Right lobe of liver (tissue), 6 donors: ENCODE data around the gene IGSF21. TPM values are rescaled to one million over a fixed set of nuclear protein-coding genes. Genes with fewer than 3 reads are reported as not detected.
A peak's percentile ranks its signal among the peaks of the same experiment; 100 is the strongest.

Source experiments
- ATAC-seq, 4 donors: fragments of 200-7000 bp; cut with Tn5 transposase; one replicate each; pipeline ENCODE4 v1.9.1; 2020; ENCODE audit warnings: mild to moderate bottlenecking in 4 of 4, moderate library complexity in 4 of 4
- DNase-seq, 3 donors: peaks; one replicate each; pipeline ENCODE4 v3.0.0-alpha.2; 2020
- H3K27ac ChIP-seq, 3 donors: fragments of 200-600 bp; one replicate each; pipeline ENCODE4 v1.8.0; 2022
- H3K27me3 ChIP-seq, 2 donors: fragments of 200-600 bp; one replicate each; pipeline ENCODE4 v1.8.0; 2022
- H3K36me3 ChIP-seq, 4 donors: fragments of 200-600 bp; sonication (generic) in 1 of 4; one replicate each; pipeline versions ENCODE4 v1.5.1 to v1.8.0; 2017 to 2022; ENCODE audit warnings: control low read depth in 1 of 4
- H3K4me1 ChIP-seq, 4 donors: fragments of 200-600 bp; sonication (generic) in 1 of 4; one replicate each; pipeline versions ENCODE4 v1.5.1 to v1.8.0; 2017 to 2022; ENCODE audit warnings: control low read depth in 1 of 4
- H3K4me3 ChIP-seq, 3 donors: fragments of 200-600 bp; one replicate each; pipeline ENCODE4 v1.8.0; 2022
- H3K9me3 ChIP-seq, 4 donors: fragments of 200-600 bp; sonication (generic) in 1 of 4; one replicate each; pipeline versions ENCODE4 v1.5.1 to v1.8.0; 2017 to 2022; ENCODE audit warnings: control low read depth in 1 of 4
- POLR2A ChIP-seq: fragments of 450-650 bp; IDR thresholded peaks from one replicate; pipeline ENCODE4 v1.6.1; 2017; ENCODE audit warnings: antibody characterized with exemption, mild to moderate bottlenecking
- WGBS: methylation state at CpG from one replicate; pipeline ENCODE4 v1.1.6; 2018; ENCODE audit warnings: low coverage, low lambda C conversion rate; ENCODE audit not compliant: insufficient coverage; ENCODE audit errors: missing lambda C conversion rate; 5-methylcytosine and 5-hydroxymethylcytosine counted together
- intact Hi-C, 2 donors: fragments of 100-400 bp; cut with DNase I; formaldehyde crosslinking; loops; one replicate each; pipeline versions ENCODE4 v1.11.2 to v1.14.1; 2022
- total RNA-seq, 6 experiments: library from RNA; depleted of rRNA in 2 of 6; stranded (reverse); fragments of >200 nt in 2 of 6; fragmentation: NEBNext Ultra II Directional in 3 of 6; extraction: Animal tissue kit (Norgen Biotek cat#: 25700) in 3 of 6; gene quantifications; one replicate each; pipeline versions ENCODE4 v1.1.0 to v1.2.4, GENCODE V29; 2016 to 2023
- TF ChIP-seq, protein P1 (sequence below), 4 donors: fragments of 200-600 bp in 3 of 4; fragments of 450-650 bp in 1 of 4; IDR thresholded peaks; one replicate each; pipeline versions ENCODE4 v1.5.1 to v1.8.0; 2016 to 2022; ENCODE audit warnings: antibody characterized with exemption in 4 of 4, mild to moderate bottlenecking in 2 of 4
- donor health status: DM: no; HTN: yes; CAD: no.
- donor health status: DM: no; HTN: no; CAD: no.
- donor health status: DM: no; HTN: no; CAD: no.
- donor health status: DM: no; HTN: yes; CAD: no.
- donor health status: DM: no; HTN: yes; CAD: no.

Gene IGSF21
- total RNA-seq, 6 experiments from 2014 or later: 0.34 to 2.0 (median 0.71) TPM

DNA sequence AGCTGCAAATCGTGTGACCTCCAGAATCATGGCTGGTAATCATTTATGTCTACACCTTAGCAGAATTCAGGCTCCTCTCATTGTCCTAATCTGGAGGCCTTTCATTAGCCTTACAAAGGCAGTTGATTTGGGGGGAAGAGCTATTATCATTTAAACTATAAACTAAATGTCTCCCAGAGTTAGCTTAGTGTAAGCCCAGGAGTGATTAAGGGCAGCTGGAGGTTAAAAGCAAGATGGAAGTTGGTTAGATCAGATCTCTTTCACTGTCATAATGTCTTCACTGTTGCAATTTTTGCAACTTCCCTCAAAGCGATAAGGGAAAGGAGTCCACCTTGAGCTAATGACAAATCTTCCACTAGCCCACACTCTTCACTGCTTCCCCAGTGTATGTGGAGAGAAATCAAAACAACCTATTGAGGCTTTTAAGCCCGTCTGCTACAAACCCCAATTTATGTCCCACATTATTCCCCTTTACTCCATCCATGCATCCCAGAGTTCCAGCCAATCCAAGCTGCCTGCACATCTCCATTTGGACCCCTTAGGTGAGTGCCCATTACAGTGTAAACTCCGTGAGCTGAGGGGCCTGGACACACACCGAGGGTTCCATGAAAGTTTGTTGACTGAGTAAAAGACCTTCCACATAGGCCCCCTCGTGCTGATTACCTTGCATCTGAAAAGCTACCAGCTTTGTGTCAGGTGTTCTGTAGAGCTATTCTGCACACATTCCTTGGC is 311.7 kb downstream of the IGSF21 start:
- Histone ChIP-seq H3K36me3 (no peaks in the 10 kb centered on the region), H3K27ac (no peak overlapping the region), H3K9me3 (no peaks in the 10 kb centered on the region), H3K27me3 (no peaks in the 10 kb centered on the region), H3K4me1 (no peaks in the 10 kb centered on the region), H3K4me3 (no peak overlapping the region)
- DNase-seq (no peak), ATAC-seq (no peak)
- TF ChIP-seq, protein P1, sequence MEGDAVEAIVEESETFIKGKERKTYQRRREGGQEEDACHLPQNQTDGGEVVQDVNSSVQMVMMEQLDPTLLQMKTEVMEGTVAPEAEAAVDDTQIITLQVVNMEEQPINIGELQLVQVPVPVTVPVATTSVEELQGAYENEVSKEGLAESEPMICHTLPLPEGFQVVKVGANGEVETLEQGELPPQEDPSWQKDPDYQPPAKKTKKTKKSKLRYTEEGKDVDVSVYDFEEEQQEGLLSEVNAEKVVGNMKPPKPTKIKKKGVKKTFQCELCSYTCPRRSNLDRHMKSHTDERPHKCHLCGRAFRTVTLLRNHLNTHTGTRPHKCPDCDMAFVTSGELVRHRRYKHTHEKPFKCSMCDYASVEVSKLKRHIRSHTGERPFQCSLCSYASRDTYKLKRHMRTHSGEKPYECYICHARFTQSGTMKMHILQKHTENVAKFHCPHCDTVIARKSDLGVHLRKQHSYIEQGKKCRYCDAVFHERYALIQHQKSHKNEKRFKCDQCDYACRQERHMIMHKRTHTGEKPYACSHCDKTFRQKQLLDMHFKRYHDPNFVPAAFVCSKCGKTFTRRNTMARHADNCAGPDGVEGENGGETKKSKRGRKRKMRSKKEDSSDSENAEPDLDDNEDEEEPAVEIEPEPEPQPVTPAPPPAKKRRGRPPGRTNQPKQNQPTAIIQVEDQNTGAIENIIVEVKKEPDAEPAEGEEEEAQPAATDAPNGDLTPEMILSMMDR (IDR thresholded peaks at IDR 0.05): no peak
- TF ChIP-seq POLR2A: no peak
- 63% methylated on average over 6 of the region's 6 CpGs for WGBS
- intact Hi-C loops: no loop called here

DNA sequence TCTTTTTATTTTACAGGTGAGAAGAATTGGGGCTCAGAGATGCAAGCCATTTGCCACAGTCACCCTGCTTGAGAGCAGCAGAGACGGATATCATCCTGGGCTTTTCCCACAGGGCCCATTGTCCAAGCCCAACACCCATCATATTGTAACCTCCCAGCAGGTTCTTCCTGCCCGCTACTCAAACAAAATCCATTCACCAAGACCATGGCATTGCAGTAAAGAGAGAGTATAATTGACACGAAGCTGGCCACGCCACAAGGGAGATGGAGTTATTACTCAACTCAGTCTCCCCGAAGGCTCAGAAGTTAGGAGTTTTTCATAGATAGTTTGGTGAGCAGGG is 312.2 kb downstream of the IGSF21 start:
- no peaks in the 10 kb centered on the region for H3K4me1 ChIP-seq
- DNase-seq: no peak
- ATAC-seq: no peak
- WGBS: 68% methylated on average over 5 of the region's 5 CpGs
- H3K4me3 ChIP-seq: no peak overlapping the region
- TF ChIP-seq POLR2A: no peak
- TF ChIP-seq, protein P1 (IDR thresholded peaks at IDR 0.05): no peak
- intact Hi-C loops: no loop called here
- H3K36me3 ChIP-seq: no peaks in the 10 kb centered on the region
- H3K27me3 ChIP-seq: no peaks in the 10 kb centered on the region
- H3K27ac ChIP-seq: no peak overlapping the region
- H3K9me3 ChIP-seq: no peaks in the 10 kb centered on the region

DNA sequence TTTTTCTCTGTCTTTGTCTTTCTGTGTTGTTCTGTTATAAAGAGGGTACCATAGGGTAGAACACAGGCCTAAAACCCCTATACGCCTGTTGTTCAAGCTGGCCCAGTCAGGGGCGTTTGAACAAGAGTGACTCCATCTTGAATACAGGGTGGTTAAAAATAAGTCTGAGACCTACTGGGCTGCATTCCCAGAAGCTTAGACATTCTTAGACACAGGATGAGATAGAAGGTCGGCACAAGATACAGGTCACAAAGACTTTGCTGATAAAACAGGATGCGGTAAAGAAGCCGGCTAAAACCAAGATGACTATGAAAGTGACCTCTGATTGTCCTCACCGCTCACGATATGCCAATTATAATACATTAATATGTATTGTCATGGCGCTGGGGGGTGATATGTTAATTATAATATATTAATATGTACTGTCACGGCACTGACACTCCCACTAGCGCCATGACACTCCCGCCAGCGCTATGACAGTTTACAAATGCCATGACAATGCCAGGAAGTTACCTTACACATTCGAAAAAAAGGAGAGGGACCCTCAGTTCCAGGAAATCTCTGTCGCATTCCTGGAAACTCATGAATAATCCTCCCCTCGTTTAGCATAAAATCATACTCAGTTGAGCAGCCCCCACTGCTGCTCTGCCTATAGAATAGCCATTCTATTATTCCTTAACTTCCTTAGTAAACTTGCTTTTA is 314.6 kb downstream of the IGSF21 start:
- peak in 1 of 4 donors; percentile 30 for ATAC-seq
- H3K9me3 ChIP-seq: no peaks in the 10 kb centered on the region
- TF ChIP-seq, protein P1 (IDR thresholded peaks at IDR 0.05): no peak
- TF ChIP-seq POLR2A: no peak
- intact Hi-C loops: no loop called here
- no peaks in the 10 kb centered on the region for H3K4me1 ChIP-seq
- no peak for DNase-seq
- no peaks in the 10 kb centered on the region for H3K27me3 ChIP-seq
- H3K4me3 ChIP-seq: no peak overlapping the region
- 64% methylated on average over 15 of the region's 15 CpGs for WGBS
- H3K36me3 ChIP-seq: no peaks in the 10 kb centered on the region
- no peak overlapping the region for H3K27ac ChIP-seq

DNA sequence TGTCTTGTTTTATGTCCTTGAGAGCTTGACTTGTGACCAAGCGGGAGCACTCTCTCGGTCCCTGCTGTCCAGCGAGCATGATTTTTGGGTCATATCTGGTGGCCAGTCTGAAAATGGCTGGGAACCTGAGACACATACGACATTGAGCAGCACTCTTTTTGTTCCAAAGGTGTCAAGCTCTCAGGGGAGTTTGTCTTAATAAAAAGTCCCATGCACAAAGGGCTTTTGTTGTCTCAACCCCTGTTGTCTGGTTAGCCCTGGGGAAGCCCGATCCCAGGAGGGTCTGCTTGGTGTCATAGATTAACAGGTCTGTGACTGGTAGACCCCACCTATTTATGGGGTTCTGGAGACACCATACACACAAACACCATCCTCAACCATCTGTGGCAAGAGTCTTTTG is 315.4 kb downstream of the IGSF21 start:
- no peak overlapping the region for H3K27ac ChIP-seq
- no peak overlapping the region for H3K4me3 ChIP-seq
- no peaks in the 10 kb centered on the region for H3K27me3 ChIP-seq
- no peaks in the 10 kb centered on the region for H3K36me3 ChIP-seq
- intact Hi-C loops: no loop called here
- DNase-seq (no peak), ATAC-seq (no peak)
- no peaks in the 10 kb centered on the region for H3K4me1 ChIP-seq
- TF ChIP-seq POLR2A: no peak
- TF ChIP-seq, protein P1 (IDR thresholded peaks at IDR 0.05): no peak
- no peaks in the 10 kb centered on the region for H3K9me3 ChIP-seq
- 41% methylated on average over 3 of the region's 5 CpGs for WGBS
